ENCODE data around the gene STRADA.

The STRADA gene

DNA sequence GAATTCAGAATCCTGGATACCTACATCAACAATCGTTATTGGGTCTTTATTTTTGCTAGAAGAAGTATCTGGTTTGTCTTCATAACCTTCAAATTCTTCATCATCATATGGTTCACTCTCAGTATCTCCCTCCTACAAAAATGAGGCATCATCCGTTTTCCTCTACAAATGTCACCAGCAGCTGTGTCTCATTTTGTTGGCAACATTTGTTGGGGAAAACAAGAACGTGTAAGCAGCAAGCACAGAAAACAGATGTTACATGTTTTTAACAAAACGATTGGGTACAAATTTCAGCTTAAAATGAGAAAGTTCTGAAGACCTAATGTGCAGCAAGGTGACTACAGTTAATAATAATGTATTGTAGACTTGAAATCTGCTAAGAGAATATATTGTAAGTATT, 23.1 kb upstream of the STRADA start:
- TF ChIP-seq ZNF8 (CRISPR knock-in tag; IDR thresholded peaks at IDR 0.05) (no peak), ZNF70 (CRISPR knock-in tag; IDR thresholded peaks at IDR 0.05) (no peak), BACH2 (CRISPR knock-in tag; IDR thresholded peaks at IDR 0.05; ENCODE audit: borderline replicate concordance) (no peak), TOX (CRISPR knock-in tag; IDR thresholded peaks at IDR 0.05; ENCODE audit: borderline replicate concordance) (no peak), ZFP30 (CRISPR knock-in tag; IDR thresholded peaks at IDR 0.05) (no peak), ESRRG (CRISPR knock-in tag; IDR thresholded peaks at IDR 0.05) (no peak), ARNTL (CRISPR knock-in tag; IDR thresholded peaks at IDR 0.05; ENCODE audit: borderline replicate concordance, low read depth) (no peak), GLIS3 (CRISPR knock-in tag; IDR thresholded peaks at IDR 0.05) (no peak), ZC3H10 (CRISPR knock-in tag; IDR thresholded peaks at IDR 0.05) (no peak), ISL1 (CRISPR knock-in tag; IDR thresholded peaks at IDR 0.05) (no peak), TCF4 (CRISPR knock-in tag; IDR thresholded peaks at IDR 0.05; ENCODE audit: borderline replicate concordance) (no peak), ZFP3 (CRISPR knock-in tag; IDR thresholded peaks at IDR 0.05) (no peak), OSR1 (CRISPR knock-in tag; IDR thresholded peaks at IDR 0.05) (no peak), RARB (CRISPR knock-in tag; IDR thresholded peaks at IDR 0.05) (no peak)
- TF ChIP-seq, protein P1, sequence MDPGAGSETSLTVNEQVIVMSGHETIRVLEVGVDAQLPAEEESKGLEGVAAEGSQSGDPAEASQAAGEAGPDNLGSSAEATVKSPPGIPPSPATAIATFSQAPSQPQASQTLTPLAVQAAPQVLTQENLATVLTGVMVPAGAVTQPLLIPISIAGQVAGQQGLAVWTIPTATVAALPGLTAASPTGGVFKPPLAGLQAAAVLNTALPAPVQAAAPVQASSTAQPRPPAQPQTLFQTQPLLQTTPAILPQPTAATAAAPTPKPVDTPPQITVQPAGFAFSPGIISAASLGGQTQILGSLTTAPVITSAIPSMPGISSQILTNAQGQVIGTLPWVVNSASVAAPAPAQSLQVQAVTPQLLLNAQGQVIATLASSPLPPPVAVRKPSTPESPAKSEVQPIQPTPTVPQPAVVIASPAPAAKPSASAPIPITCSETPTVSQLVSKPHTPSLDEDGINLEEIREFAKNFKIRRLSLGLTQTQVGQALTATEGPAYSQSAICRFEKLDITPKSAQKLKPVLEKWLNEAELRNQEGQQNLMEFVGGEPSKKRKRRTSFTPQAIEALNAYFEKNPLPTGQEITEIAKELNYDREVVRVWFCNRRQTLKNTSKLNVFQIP (CRISPR knock-in tag; IDR thresholded peaks at IDR 0.05; ENCODE audit: borderline replicate concordance, low read depth): no peak
- TF ChIP-seq, protein P2, sequence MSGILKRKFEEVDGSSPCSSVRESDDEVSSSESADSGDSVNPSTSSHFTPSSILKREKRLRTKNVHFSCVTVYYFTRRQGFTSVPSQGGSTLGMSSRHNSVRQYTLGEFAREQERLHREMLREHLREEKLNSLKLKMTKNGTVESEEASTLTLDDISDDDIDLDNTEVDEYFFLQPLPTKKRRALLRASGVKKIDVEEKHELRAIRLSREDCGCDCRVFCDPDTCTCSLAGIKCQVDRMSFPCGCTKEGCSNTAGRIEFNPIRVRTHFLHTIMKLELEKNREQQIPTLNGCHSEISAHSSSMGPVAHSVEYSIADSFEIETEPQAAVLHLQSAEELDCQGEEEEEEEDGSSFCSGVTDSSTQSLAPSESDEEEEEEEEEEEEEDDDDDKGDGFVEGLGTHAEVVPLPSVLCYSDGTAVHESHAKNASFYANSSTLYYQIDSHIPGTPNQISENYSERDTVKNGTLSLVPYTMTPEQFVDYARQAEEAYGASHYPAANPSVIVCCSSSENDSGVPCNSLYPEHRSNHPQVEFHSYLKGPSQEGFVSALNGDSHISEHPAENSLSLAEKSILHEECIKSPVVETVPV (CRISPR knock-in tag; IDR thresholded peaks at IDR 0.05): no peak
- TF ChIP-seq, protein P3, sequence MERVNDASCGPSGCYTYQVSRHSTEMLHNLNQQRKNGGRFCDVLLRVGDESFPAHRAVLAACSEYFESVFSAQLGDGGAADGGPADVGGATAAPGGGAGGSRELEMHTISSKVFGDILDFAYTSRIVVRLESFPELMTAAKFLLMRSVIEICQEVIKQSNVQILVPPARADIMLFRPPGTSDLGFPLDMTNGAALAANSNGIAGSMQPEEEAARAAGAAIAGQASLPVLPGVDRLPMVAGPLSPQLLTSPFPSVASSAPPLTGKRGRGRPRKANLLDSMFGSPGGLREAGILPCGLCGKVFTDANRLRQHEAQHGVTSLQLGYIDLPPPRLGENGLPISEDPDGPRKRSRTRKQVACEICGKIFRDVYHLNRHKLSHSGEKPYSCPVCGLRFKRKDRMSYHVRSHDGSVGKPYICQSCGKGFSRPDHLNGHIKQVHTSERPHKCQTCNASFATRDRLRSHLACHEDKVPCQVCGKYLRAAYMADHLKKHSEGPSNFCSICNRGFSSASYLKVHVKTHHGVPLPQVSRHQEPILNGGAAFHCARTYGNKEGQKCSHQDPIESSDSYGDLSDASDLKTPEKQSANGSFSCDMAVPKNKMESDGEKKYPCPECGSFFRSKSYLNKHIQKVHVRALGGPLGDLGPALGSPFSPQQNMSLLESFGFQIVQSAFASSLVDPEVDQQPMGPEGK (CRISPR knock-in tag; IDR thresholded peaks at IDR 0.05; ENCODE audit: borderline replicate concordance): no peak
- TF ChIP-seq, protein P4, sequence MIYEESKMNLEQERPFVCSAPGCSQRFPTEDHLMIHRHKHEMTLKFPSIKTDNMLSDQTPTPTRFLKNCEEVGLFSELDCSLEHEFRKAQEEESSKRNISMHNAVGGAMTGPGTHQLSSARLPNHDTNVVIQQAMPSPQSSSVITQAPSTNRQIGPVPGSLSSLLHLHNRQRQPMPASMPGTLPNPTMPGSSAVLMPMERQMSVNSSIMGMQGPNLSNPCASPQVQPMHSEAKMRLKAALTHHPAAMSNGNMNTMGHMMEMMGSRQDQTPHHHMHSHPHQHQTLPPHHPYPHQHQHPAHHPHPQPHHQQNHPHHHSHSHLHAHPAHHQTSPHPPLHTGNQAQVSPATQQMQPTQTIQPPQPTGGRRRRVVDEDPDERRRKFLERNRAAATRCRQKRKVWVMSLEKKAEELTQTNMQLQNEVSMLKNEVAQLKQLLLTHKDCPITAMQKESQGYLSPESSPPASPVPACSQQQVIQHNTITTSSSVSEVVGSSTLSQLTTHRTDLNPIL (CRISPR knock-in tag; IDR thresholded peaks at IDR 0.05; ENCODE audit: low read depth): no peak
- no peak for ATAC-seq

DNA sequence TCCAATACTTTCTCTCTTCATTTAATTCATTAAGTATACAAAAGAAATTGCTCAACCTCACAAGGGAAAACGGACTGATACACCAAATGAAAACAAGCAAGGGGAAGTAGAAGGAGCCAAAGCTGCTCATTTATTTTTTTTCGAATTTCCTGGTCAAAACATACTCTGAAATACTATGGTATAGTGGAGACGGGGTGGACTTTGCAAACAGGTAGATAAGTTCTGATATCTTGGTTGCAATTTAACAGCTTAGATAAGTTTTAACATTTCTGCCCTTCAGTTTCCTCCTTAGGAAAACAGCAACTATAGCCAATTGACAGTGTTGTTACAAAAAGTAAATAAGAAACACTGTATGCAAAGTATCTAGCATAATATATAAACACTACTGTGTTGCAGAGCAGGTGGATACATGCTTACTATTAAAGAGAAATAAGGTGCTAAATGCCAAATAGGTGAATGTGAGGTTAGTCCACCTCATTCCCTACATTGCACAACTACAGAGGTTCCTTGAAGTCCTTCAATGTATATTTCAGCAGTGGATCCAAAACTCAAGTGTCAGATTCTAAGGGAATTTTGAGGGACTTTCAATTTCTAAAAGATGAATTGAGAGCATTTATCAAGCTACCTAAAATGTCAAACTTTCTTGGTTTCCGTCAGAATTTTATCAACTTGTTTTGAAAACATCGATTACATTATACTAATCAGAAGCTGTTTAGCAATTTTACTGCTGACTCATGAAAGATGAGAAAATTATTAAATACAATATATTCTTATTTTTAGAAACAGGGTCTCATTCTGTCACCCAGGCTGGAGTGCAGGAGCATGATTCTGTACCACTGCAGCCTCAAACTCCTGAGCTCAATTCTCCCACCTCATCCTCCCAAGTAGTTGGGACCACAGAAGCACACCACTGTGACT, 20.8 kb upstream of the STRADA start:
- no peak for ATAC-seq
- TF ChIP-seq RARB (CRISPR knock-in tag; IDR thresholded peaks at IDR 0.05) (no peak), GLIS3 (CRISPR knock-in tag; IDR thresholded peaks at IDR 0.05) (no peak), PPARA (CRISPR knock-in tag; IDR thresholded peaks at IDR 0.05; ENCODE audit: borderline replicate concordance) (no peak), ZNF565 (CRISPR knock-in tag; conservative IDR thresholded peaks at IDR 0.05; ENCODE audit: low read depth) (no peak), ZFP3 (CRISPR knock-in tag; IDR thresholded peaks at IDR 0.05) (no peak), ZC3H10 (CRISPR knock-in tag; IDR thresholded peaks at IDR 0.05) (no peak), ARNTL (CRISPR knock-in tag; IDR thresholded peaks at IDR 0.05; ENCODE audit: borderline replicate concordance, low read depth) (no peak), SNAI2 (CRISPR knock-in tag; IDR thresholded peaks at IDR 0.05) (no peak), TOX (CRISPR knock-in tag; IDR thresholded peaks at IDR 0.05; ENCODE audit: borderline replicate concordance) (no peak), ZNF8 (CRISPR knock-in tag; IDR thresholded peaks at IDR 0.05) (no peak), OSR1 (CRISPR knock-in tag; IDR thresholded peaks at IDR 0.05) (no peak), ISL1 (CRISPR knock-in tag; IDR thresholded peaks at IDR 0.05) (no peak), TCF4 (CRISPR knock-in tag; IDR thresholded peaks at IDR 0.05; ENCODE audit: borderline replicate concordance) (no peak), ZFP30 (CRISPR knock-in tag; IDR thresholded peaks at IDR 0.05) (no peak), ZNF70 (CRISPR knock-in tag; IDR thresholded peaks at IDR 0.05) (no peak), ESRRG (CRISPR knock-in tag; IDR thresholded peaks at IDR 0.05) (no peak)
- TF ChIP-seq, protein P4 (CRISPR knock-in tag; IDR thresholded peaks at IDR 0.05; ENCODE audit: low read depth): no peak
- TF ChIP-seq, protein P5, sequence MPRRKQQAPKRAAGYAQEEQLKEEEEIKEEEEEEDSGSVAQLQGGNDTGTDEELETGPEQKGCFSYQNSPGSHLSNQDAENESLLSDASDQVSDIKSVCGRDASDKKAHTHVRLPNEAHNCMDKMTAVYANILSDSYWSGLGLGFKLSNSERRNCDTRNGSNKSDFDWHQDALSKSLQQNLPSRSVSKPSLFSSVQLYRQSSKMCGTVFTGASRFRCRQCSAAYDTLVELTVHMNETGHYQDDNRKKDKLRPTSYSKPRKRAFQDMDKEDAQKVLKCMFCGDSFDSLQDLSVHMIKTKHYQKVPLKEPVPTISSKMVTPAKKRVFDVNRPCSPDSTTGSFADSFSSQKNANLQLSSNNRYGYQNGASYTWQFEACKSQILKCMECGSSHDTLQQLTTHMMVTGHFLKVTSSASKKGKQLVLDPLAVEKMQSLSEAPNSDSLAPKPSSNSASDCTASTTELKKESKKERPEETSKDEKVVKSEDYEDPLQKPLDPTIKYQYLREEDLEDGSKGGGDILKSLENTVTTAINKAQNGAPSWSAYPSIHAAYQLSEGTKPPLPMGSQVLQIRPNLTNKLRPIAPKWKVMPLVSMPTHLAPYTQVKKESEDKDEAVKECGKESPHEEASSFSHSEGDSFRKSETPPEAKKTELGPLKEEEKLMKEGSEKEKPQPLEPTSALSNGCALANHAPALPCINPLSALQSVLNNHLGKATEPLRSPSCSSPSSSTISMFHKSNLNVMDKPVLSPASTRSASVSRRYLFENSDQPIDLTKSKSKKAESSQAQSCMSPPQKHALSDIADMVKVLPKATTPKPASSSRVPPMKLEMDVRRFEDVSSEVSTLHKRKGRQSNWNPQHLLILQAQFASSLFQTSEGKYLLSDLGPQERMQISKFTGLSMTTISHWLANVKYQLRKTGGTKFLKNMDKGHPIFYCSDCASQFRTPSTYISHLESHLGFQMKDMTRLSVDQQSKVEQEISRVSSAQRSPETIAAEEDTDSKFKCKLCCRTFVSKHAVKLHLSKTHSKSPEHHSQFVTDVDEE (CRISPR knock-in tag; IDR thresholded peaks at IDR 0.05): no peak
- TF ChIP-seq, protein P1 (CRISPR knock-in tag; IDR thresholded peaks at IDR 0.05; ENCODE audit: borderline replicate concordance, low read depth): no peak
- TF ChIP-seq, protein P2 (CRISPR knock-in tag; IDR thresholded peaks at IDR 0.05): no peak

Data from SK-N-SH treated with all-trans-retinoic acid at 6 μM for 48 hours (cell line).